HG02885 (cell line): ENCODE data around the gene BBS9.

Experiments
- ATAC-seq: cut with Tn5 transposase; IDR thresholded peaks from one replicate; pipeline ENCODE4 v1.9.1; 2021; ENCODE audit warnings: mild to moderate bottlenecking; ENCODE audit not compliant: unreplicated experiment, poor library complexity

The BBS9 gene

DNA sequence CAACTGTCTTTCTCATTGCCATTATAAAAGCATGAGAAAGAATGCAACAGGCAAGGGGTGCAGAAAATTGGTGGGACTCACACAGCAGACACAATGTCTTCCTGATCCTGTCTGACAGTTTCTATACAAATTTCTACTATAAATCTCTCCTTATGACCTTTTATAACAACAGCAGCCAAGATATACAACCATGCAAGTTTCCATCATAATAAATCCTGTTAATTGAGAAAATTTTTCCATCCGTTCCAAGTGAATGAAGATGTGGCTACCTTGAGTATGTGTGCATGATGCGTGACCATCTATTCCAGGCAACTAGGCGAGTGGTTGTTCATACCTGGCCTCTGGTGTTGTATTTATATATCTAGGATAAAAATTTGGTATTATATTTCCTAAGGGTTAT lies 216.7 kb downstream of the BBS9 start:
- ATAC-seq, result no peak

DNA sequence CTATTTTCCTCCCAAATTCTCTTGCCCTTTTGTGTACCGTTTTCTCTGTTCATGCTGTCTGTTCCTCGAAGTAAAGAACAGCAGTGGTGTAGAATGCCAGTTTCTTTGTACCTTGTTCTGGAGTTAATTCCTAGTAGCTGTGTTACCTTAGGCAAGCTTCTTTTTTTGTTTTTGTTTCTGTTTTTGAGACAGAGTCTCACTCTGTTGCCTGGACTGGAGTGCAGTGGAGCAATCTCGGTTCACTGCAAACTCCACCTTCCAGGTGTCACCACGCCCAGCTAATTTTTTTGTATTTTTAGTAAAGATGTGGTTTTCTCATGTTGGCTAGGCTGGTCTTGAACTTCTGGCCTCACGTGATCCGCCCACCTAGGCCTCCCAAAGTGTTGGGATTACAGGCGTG lies 221.2 kb downstream of the BBS9 start:
- ATAC-seq, result no peak

GRCh38 chr7:33351709-33352108 lies 222.3 kb downstream of the BBS9 start:
- no peak for ATAC-seq

- no peak for ATAC-seq
Observed at GRCh38 chr7:33354201-33354600, 224.8 kb downstream of the BBS9 start.

DNA sequence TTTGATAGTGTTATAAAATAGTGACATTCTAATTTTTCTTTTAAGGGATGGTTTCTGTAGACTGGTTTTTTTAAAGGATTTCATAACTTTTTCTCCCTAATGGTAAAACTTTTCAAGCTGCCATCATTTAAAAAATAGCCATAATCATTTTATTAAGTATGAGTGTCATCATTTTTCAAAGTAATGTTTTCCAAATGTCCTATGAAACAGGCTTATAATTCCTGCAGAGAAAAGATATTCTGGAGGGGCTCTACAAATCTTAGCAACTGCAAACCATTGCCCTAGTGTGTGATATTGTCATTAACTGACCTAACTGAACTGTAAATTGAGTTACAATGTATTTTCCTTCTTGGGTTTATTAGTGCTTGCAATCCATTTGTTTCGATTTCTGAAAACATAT lies 226.0 kb downstream of the BBS9 start:
- ATAC-seq, result no peak

GRCh38 chr7:33356336-33356735 lies 227.0 kb downstream of the BBS9 start:
- no peak for ATAC-seq

- no peak for ATAC-seq
Observed at GRCh38 chr7:33357846-33358245, 228.5 kb downstream of the BBS9 start.

- no peak for ATAC-seq
Observed at GRCh38 chr7:33369888-33370287, 240.5 kb downstream of the BBS9 start.

GRCh38 chr7:33373195-33373594 lies 243.8 kb downstream of the BBS9 start:
- no peak for ATAC-seq

DNA sequence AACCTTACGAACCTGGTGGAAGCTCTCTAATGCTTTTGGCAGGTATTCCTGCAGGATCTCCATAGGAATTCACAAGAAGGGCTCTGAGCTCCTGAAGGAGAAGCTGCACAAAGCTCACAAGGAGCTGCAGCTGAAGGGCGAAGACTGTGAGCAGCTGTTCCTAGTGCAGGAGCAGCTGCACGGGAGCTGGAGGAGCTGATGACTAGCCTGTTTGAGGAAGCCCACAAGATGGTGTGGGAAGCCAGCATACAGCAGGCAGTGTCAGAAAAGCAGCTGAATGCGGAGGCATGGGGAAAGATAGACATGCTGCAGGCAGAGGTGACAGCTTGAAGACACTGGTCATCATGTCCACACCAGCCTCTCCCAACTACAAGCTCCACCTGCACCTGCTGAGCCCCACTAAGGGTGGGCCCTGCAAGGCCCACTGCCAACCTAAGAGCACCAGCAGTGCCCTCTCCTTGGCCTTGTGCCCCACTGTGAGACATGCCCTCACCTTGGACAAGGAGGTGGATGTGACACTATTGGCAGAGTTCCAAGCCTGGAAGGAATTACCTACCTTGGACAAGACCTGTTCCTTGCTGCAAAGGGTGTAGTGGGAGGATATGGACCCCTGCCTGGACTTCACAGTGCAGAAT lies 250.6 kb downstream of the BBS9 start:
- ATAC-seq, result no peak

- no peak for ATAC-seq
Observed at GRCh38 chr7:33388332-33388731, 259.0 kb downstream of the BBS9 start.

DNA sequence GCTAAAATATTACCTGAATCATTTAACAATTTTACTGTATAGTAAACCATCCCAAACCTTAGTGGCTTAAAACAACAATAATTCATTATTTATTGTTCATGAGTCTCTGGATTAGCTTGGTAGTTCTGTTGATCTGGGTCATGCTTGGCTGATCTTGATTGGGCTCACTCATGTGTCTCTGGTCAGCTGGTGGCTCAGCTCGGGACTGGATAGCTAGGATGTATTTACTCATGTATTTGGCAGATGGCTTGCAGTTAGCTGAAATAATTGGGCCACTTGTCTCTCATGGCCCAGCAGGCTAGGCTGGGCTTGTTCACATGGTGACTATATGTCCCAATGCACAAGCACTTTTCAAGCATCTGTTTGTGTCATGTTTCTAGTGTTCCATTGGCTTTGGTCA lies 262.8 kb downstream of the BBS9 start:
- no peak for ATAC-seq

DNA sequence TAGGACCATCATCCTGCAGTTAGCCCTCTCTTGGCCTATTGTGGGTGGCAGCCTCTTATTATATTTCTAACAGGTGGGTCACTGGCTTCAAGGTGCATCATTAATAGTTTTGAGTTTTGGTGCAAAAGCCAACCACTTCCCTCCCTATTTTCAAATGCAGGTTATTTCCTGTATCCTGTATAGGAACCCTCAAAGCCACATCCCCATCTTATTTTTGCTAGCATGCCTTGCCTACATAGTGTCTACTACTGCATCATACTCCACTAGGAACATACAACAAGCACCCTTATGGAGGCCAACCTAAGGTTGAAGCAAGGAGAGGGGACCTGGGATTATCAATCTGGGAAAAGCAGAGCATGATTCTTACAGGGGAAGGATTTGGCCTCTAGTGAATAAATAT lies 264.4 kb downstream of the BBS9 start:
- ATAC-seq, result no peak

GRCh38 chr7:33395340-33395739 lies 266.0 kb downstream of the BBS9 start:
- ATAC-seq, result no peak

- no peak for ATAC-seq
Observed at GRCh38 chr7:33399528-33400213, 270.3 kb downstream of the BBS9 start.

GRCh38 chr7:33400214-33400538 lies 270.8 kb downstream of the BBS9 start:
- no peak for ATAC-seq

GRCh38 chr7:33410266-33410665 lies 280.9 kb downstream of the BBS9 start:
- ATAC-seq, result no peak

GRCh38 chr7:33411020-33411419 lies 281.7 kb downstream of the BBS9 start:
- ATAC-seq, result no peak

- no peak for ATAC-seq
Observed at GRCh38 chr7:33412331-33412730, 283.0 kb downstream of the BBS9 start.

DNA sequence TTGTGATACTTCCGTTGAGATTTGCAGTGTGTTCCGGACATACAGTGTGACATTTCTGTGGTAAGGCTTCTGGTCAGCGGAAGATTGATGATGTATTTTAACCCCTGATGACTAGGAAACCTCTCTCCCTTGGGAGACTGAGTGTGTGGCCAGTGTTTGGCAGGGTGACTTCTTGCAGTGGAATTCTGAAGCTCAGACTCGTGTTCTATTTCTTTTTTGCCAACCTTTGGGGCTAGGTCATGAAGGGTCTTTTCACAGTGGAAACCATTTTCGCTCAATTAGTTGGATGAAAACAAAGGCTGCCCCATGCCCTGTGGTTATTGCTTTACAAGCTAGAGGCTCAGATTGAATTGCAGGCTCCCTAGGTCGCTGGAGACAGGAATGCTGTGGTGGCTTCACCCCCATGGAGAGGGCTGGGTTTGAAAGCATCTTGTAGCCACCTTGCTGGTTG lies 288.9 kb downstream of the BBS9 start:
- ATAC-seq, result no peak

- no peak for ATAC-seq
Observed at GRCh38 chr7:33420311-33420940, 291.1 kb downstream of the BBS9 start.

- ATAC-seq, result no peak
Observed at GRCh38 chr7:33421429-33421828, 292.1 kb downstream of the BBS9 start.
